HG02623 (cell line): ENCODE results near the gene MLF1.

Experiments
- ATAC-seq: cut with Tn5 transposase; IDR thresholded peaks from one replicate; pipeline ENCODE4 v1.9.1; 2021; ENCODE audit warnings: moderate library complexity; ENCODE audit not compliant: unreplicated experiment

MLF1 gene

DNA sequence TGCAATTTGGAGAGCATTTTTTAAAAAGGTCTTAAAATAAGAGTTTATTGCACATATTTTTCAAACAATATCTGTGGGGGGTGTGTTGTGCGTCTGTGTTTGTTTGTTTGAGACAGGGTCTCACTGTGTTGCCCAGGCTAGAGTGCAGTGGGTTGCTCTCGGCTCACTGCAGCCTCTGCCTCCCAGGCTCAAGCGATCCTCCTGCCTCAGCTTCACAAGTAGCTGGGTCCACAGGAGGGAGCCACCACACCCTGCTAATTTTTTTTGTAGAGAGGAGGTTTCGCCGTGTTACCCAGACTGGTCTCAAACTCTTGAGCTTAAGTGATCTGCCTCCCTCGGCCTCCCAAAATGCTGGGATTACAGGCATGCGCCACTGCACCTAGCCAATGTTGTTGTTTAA lies 2.7 kb downstream of the MLF1 start:
- no peak for ATAC-seq

- no peak for ATAC-seq
Observed at GRCh38 chr3:158574646-158575045, 3.7 kb downstream of the MLF1 start.

DNA sequence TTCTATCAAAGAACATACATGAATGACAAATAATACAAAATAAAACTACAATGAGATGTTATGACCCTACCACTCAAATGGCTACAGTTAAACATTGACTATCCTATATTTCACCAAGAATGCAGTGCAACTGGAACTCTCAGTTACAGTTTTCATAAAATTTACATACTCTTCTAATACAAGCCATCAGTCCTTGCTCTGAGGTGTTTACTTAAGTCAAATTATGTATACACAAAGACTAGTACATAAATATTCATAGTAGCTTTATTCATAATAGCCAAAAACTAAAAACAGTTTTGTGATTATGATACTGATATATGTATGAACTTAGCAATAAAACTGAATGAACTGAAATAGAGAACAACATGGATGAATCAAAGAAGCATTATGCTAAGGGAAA lies 19.2 kb downstream of the MLF1 start:
- ATAC-seq: no peak

GRCh38 chr3:158600787-158601186 lies 29.8 kb downstream of the MLF1 start:
- ATAC-seq: no peak

DNA sequence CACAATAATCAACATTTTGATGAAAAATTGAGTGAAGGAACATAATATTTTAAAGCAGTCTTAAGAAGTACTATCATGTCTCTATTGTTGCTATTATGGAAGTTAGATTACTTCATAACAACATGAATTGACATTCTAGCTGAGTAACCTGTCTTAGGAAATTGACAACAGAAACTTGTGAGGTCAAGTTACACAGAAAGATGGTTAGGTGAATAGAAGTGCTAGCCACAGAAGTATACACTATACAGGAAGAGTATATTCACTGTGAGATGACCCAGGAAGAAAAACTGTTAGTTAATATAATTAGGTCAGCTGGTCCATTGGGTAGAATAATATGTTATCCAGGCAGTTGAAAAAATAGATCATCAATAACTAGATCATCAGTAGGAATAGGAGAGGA lies 31.2 kb downstream of the MLF1 start:
- no peak for ATAC-seq

DNA sequence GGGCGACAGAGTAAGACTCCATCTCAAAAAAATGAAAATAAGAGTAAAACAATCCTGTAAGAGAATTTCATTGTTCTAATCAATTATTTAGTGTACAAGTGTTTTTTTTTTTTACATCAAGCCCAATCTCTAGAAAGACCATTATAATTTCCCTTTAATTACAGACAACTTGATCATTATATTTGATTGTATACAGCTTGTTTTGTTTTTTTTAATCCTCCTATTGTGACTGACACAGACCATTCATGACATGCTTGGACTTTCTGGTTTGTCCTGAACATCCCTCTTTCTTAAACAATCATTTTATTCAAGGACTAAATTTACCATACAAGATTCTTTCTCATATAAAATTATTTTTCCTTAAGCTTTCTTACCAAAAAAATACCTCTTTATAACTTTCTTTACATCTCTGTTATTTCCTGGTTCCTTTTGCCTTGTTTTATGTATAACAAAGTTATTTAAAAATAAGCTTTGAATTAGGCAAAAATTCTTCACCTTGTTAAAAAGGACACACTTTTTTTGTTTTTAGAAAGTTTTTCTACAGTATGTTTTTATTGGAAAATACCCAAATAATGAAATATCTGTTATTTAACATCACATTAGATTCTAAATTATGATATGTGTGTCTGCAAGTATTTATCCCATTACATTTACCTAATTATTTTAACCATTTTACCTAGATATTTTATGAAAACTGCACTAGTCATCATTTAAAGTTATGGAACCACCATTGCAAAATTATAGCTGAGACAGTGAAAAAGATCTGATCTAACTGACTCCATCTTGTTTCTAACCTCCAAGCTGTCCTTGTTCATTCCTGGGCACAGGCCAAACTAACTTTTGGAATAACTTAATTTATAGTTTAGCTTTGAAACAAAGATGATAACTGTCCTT lies 47.2 kb downstream of the MLF1 start:
- no peak for ATAC-seq

GRCh38 chr3:158625881-158626280 lies 54.9 kb downstream of the MLF1 start:
- ATAC-seq: no peak

DNA sequence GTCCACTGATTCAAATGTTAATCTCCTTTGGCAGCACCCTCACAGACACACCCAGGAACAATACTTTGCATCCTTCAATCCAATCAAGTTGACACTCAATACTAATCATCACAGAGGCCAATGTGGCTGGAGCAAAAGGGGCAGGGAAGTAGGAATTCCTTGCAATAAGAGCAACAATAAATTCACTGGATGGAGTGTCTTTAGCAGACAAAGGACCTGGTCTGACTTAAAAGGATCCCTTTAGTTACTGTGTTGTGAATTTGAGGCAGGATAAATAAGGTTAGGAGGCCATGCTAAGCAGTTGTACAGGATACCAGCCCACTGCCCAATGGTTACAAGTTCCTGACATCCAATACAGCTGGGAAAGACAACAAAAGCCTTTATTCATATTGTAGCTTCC lies 61.0 kb downstream of the MLF1 start:
- ATAC-seq: no peak

GRCh38 chr3:158640646-158641045 lies 69.7 kb downstream of the MLF1 start:
- ATAC-seq: no peak

DNA sequence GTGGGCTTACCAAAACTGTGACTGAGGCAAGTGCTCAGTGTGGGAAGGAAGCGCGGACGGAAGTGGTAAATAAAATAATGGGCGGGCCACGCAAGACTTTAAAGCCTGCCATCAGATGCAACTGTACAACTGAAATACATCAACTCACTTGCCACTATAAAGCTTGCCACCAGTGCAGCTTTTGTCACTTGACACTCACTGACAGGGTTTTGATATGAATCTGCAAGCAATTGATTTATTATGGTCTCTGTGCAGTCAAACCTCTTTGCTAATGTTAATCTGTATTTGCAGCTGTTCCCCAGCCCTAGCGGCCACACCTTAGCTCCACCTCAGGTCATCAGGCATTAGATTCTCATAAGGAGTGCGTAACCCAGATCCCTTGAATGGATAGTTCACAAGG lies 71.0 kb downstream of the MLF1 start:
- no peak for ATAC-seq

- no peak for ATAC-seq
Observed at GRCh38 chr3:158642474-158643210, 71.6 kb downstream of the MLF1 start.

DNA sequence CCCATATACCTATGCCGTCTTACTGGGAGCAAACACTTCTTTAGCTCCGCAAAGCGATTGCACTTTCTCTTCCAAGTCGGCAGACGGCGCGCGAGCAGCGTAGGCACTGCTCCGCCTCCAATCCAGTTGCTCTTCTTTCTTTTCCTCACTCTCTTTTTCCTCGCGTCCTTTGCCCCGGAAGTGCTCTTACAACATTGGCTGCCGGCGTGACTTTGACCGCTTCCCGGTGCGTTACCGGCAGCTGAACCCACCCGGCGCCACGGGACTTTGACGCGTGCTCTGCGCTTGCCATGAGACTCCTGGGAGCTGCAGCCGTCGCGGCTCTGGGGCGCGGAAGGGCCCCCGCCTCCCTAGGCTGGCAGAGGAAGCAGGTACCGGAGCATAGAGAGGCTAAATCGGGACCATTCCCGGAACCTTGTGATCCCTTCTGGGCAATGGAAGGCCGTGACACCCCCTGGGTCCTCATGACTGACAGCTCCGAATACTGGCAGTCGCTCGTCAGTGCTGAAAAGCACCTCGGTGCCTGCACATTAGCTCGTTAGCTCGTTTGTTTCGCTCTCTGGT lies 73.4 kb downstream of the MLF1 start, which contains the start of gene GFM1:
GFM1 (plus strand) TSS at position 183 of the 564 bp plus-strand sequence; CDS start at position 291, 108 bp downstream.
- peak; percentile 99 for ATAC-seq

DNA sequence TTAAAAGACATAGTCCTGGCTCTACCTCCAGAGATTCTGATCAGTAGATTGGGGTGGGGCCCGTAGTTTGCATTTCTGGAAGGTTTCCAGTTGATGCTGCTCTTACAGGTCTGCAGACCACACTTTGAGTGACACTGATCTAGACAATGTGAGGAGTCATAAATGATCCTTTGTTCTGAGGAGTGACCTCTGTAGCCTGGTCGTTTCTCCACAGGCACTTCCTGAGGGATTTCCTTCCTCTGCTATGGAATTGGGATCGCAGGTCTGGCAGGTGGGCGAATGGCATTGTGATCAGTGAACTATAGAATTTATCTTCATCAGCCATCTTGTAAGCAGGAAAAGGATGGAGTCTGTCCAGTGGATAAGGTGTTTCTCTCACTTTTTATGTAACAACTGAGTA lies 78.8 kb downstream of the MLF1 start:
- no peak for ATAC-seq

DNA sequence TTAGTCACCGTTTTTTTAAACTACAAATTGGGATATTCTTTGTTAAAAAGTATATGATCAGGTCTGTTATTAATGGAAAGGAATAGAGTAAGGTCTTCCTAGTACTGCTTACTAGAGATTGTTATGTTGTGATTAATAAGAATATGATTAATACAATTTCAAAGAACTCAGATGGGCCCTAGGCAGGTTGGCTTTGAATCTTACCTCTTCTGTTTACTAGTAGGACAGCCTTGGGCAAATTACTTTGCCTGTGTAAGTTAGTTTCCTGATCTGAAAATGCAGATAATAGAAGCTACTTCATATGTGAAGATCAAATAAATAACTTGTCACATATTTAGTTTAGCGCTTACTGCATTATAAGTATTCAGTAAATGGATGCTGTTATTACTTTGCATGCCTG lies 80.2 kb downstream of the MLF1 start:
- ATAC-seq: no peak

GRCh38 chr3:158652463-158652862 lies 81.5 kb downstream of the MLF1 start:
- ATAC-seq: no peak
